ENCODE measurements around the gene TRAF7. TPM values are rescaled to one million over a fixed set of nuclear protein-coding genes. Genes with fewer than 3 reads are reported as not detected.

The TRAF7 gene

GRCh38 chr16:2226918-2227317 lies 71.3 kb downstream of the TRAF7 start:
- no peaks in the 10 kb centered on the region for H3K27me3 ChIP-seq (ENCODE audit: control insufficient read depth in 3 of 3, insufficient read depth in 3 of 3, low read depth in 1 of 3, low read length in 3 of 3)
- H3K79me1 ChIP-seq (ENCODE audit: low read depth, low read length), result peaks cover 18% of the 10 kb centered on the region
- no peak overlapping the region for H2BK120ac ChIP-seq (ENCODE audit: low read depth, low read length)
- WGBS, 2 donors (ENCODE audit: extremely low coverage in 2 of 2, insufficient read length in 2 of 2, insufficient replicate concordance in 1 of 2), result no CpG with 5 or more reads among the region's 6 CpGs
- H3K18ac ChIP-seq (ENCODE audit: low read length), result no peak overlapping the region
- peaks cover 22 to 54% of the 10 kb centered on the region in 2 donors for H3K36me3 ChIP-seq (replicated peaks in 1 of 2; ENCODE audit: control insufficient read depth in 2 of 2, insufficient read depth in 2 of 2, low read length in 2 of 2)
- no peak overlapping the region for H2BK5ac ChIP-seq (ENCODE audit: low read length)
- H3K4ac ChIP-seq (ENCODE audit: low read length), result no peak overlapping the region
- no peak overlapping the region for H3K27ac ChIP-seq (replicated peaks; ENCODE audit: low read length)
- peaks cover 2 to 3% of the 10 kb centered on the region in 2 donors for H3K4me1 ChIP-seq (ENCODE audit: control insufficient read depth in 2 of 2, insufficient read depth in 1 of 2, low read depth in 1 of 2, low read length in 2 of 2)
- no peak overlapping the region for H2AK5ac ChIP-seq (ENCODE audit: low read depth, low read length)
- no peak overlapping the region for H3K4me3 ChIP-seq (ENCODE audit: low read length in 2 of 2)
- no peak overlapping the region for H3K23ac ChIP-seq (ENCODE audit: low read depth, low read length, poor library complexity)
- no peak overlapping the region for H4K8ac ChIP-seq (ENCODE audit: low read depth, low read length)
- no peak overlapping the region for H2BK12ac ChIP-seq (ENCODE audit: low read length)
- H3K9ac ChIP-seq (ENCODE audit: low read depth, low read length, poor library complexity), result no peak overlapping the region
- H2AFZ ChIP-seq (ENCODE audit: low read length), result no peak overlapping the region
- DNase-seq (ENCODE audit: low spot score), result no peak
- no peak overlapping the region for H4K91ac ChIP-seq (ENCODE audit: low read depth, low read length, poor library complexity)
- no peak overlapping the region for H2BK15ac ChIP-seq (ENCODE audit: low read length)
- H3K4me2 ChIP-seq (ENCODE audit: insufficient read depth, low read length, poor library complexity, severe bottlenecking), result no peak overlapping the region
- H3K9me3 ChIP-seq (replicated peaks in 1 of 2; ENCODE audit: control insufficient read depth in 2 of 2, insufficient read depth in 1 of 2, low read depth in 1 of 2, low read length in 2 of 2), result no peaks in the 10 kb centered on the region
- H3K14ac ChIP-seq (ENCODE audit: low read length), result no peak overlapping the region

Small RNA genes within 50 kb of the gene (small RNA-seq; reads per million reads assigned to genes)
- gene MIR3180-5 (ENCODE audit: insufficient read depth) (not detected), gene MIR4516 (ENCODE audit: insufficient read depth) (not detected), gene RF00019 (ENCODE audit: insufficient read depth) (not detected), gene SNORD60 (ENCODE audit: insufficient read depth) (not detected)
